K562 (cell line): ENCODE measurements around the gene ERCC1. TPM values are rescaled to one million over a fixed set of nuclear protein-coding genes. Genes with fewer than 3 reads are reported as not detected.

Source experiments
- CBFB ChIP-seq: sonication (generic); formaldehyde crosslinking; IDR thresholded peaks from 2 replicates; pipeline ENCODE4 v1.4.0; 2020; ENCODE audit warnings: mild to moderate bottlenecking, missing genetic modification reagents
- CC2D1A ChIP-seq: fragments of 450-650 bp; IDR thresholded peaks from 2 replicates; pipeline ENCODE4 v1.6.1; 2017; ENCODE audit warnings: mild to moderate bottlenecking
- EP400 ChIP-seq: fragments of 450-650 bp; IDR thresholded peaks from 2 replicates; pipeline ENCODE4 v1.6.1; 2017; ENCODE audit warnings: antibody characterized with exemption, mild to moderate bottlenecking, moderate library complexity
- FOSL1 ChIP-seq: fragments of 200-800 bp; sonication (Bioruptor generic); conservative IDR thresholded peaks from 2 replicates; pipeline ENCODE4 v1.6.1; 2016; ENCODE audit warnings: missing genetic modification characterization, missing compliant biosample characterization
- HDAC1 ChIP-seq, 2 experiments: fragments of 450-650 bp; IDR thresholded peaks; 2 replicates each; pipeline ENCODE4 v1.6.1; 2016 to 2017; ENCODE audit warnings: inconsistent platforms in 1 of 2, mild to moderate bottlenecking in 1 of 2, moderate library complexity in 1 of 2
- HDAC6 ChIP-seq: IDR thresholded peaks from 2 replicates; pipeline ENCODE4 v1.6.1; 2012; ENCODE audit warnings: low read depth, mild to moderate bottlenecking, control low read depth, inconsistent platforms, low read length, moderate library complexity
- KLF16 ChIP-seq: IDR thresholded peaks from 2 replicates; pipeline ENCODE4 v1.6.1; 2016; ENCODE audit warnings: antibody characterized with exemption
- PHF8 ChIP-seq: fragments of 200-600 bp; sonication (generic); IDR thresholded peaks from 2 replicates; pipeline ENCODE4 v1.6.1; 2012; ENCODE audit warnings: mixed run types, mild to moderate bottlenecking, inconsistent platforms, low read length, moderate library complexity, borderline replicate concordance
- PRPF4 ChIP-seq: fragments of 200-400 bp; formaldehyde crosslinking; IDR thresholded peaks from one replicate; pipeline ENCODE4 v1.6.1; 2017; ENCODE audit warnings: low read length, low read depth, mild to moderate bottlenecking; ENCODE audit not compliant: insufficient read depth, poor library complexity, severe bottlenecking
- RBM39 ChIP-seq: fragments of 200-400 bp; formaldehyde crosslinking; optimal IDR thresholded peaks from 2 replicates; pipeline ENCODE3; 2018; ENCODE audit warnings: low read depth, low read length
- SRSF7 ChIP-seq: fragments of 200-400 bp; formaldehyde crosslinking; optimal IDR thresholded peaks from 2 replicates; pipeline ENCODE3; 2017; ENCODE audit warnings: mild to moderate bottlenecking, low read depth, low read length
- TCF3 ChIP-seq: sonication (generic); formaldehyde crosslinking; IDR thresholded peaks from 2 replicates; pipeline ENCODE4 v1.4.0; 2020; ENCODE audit warnings: mild to moderate bottlenecking, missing genetic modification reagents
- USF1 ChIP-seq: sonication (generic); formaldehyde crosslinking; IDR thresholded peaks from 2 replicates; pipeline ENCODE4 v1.9.0; 2022; ENCODE audit warnings: mild to moderate bottlenecking, missing genetic modification reagents
- ZFX ChIP-seq: sonication (generic); formaldehyde crosslinking; IDR thresholded peaks from 2 replicates; pipeline ENCODE4 v1.8.0; 2022; ENCODE audit warnings: mild to moderate bottlenecking, missing genetic modification reagents, moderate library complexity
- ZNF318 ChIP-seq, 2 experiments: fragments of 450-650 bp; IDR thresholded peaks; 2 replicates each; pipeline ENCODE4 v1.6.1; 2016; ENCODE audit warnings: mild to moderate bottlenecking in 2 of 2, borderline replicate concordance in 1 of 2, low read depth in 1 of 2, moderate library complexity in 1 of 2
- ZNF395 ChIP-seq: fragments of 200-800 bp; sonication (Bioruptor generic); IDR thresholded peaks from 2 replicates; pipeline ENCODE4 v1.6.1; 2017; ENCODE audit warnings: missing genetic modification characterization, missing compliant biosample characterization
- ZNF668 ChIP-seq: fragments of 250-450 bp; sonication (Bioruptor Pico); IDR thresholded peaks from 2 replicates; pipeline ENCODE4 v1.8.0; 2022; ENCODE audit warnings: mild to moderate bottlenecking, inconsistent platforms
- polyA plus RNA-seq, 8 experiments: library from polyadenylated mRNA; depleted of rRNA in 4 of 8; stranded (reverse) in 5 of 8; unstranded in 3 of 8; fragments of >200 nt; fragmentation: Nextera tagmentation in 2 of 8; fragmentation: Illumina TruSeq in 1 of 8; extraction: Ambion mirVana in 2 of 8; extraction: Trizol in 1 of 8; gene quantifications; 2 replicates each; pipeline versions ENCODE4 v1.2.1 to v1.2.3, GENCODE V29; 2011 to 2014; ENCODE audit warnings: inconsistent platforms in 1 of 8, missing spikeins in 1 of 8
- total RNA-seq, 7 experiments: library from RNA; depleted of rRNA in 6 of 7; stranded (reverse); fragments of >200 nt in 6 of 7; fragmentation: Illumina TruSeq in 2 of 7; extraction: Trizol in 2 of 7; gene quantifications; 2 replicates each; pipeline versions ENCODE4 v1.2.1 to v1.2.3, GENCODE V29; 2011 to 2021; ENCODE audit warnings: low replicate concordance in 1 of 7

ERCC1 gene
- total and polyA plus RNA-seq, 9 of the 15 experiments (the other 6 are each of a cell fraction or from before 2014, with no cell fraction given): 9.3 to 92.6 (median 60.0) TPM

GRCh38 chr19:45469132-45469944 is 45.6 kb upstream of the ERCC1 start (continued):
- TF ChIP-seq EP400 (peak; percentile 67), KLF16 (no peak), PHF8 (peak; percentile 69; the same call in 1 of the 2 replicates), ZNF668 (no peak), FOSL1 (tag) (no peak), ZNF395 (CRISPR knock-in tag) (no peak), HDAC6 (no peak), CBFB (CRISPR knock-in tag) (peak; percentile 52; the same call in 1 of the 2 replicates), RBM39 (no peak), CC2D1A (peak; percentile 99), HDAC1 (IDR thresholded peaks at IDR 0.05) (peak in 1 of 2 experiments; percentile 69; a peak in 2 of 4 replicates), SRSF7 (no peak), PRPF4 (no peak), TCF3 (CRISPR knock-in tag) (no peak), USF1 (CRISPR knock-in tag) (peak; percentile 65), ZNF318 (IDR thresholded peaks at IDR 0.05; ENCODE audit: borderline replicate concordance in 1 of 2, low read depth in 1 of 2) (peak in 1 of 2 experiments; percentile 21; a peak in 1 of 4 replicates), ZFX (CRISPR knock-in tag) (peak; percentile 64)
